Stimulated activated CD8-positive, alpha-beta memory T cell treated with anti-CD3 and anti-CD28 coated beads, Interleukin-4, amount 100 ng/mL, for 24 hours (primary cell): Measurements from ENCODE around the gene NRGN.

Experiments
- DNase-seq: peaks from one replicate; pipeline ENCODE4 v3.0.0-alpha.2; 2020; ENCODE audit warnings: low read depth

The NRGN gene

GRCh38 chr11:124739479-124740276 lies at the start of gene NRGN:
TSS of gene NRGN (plus strand) at chr11:124739942. CDS start at chr11:124740085, 143 bp downstream.
- DNase-seq, result peak; percentile 76

GRCh38 chr11:124693142-124693541 lies 46.6 kb upstream of the NRGN start:
- no peak for DNase-seq

- DNase-seq, result no peak
These were observed 40.2 kb upstream of the NRGN start for GRCh38 chr11:124699547-124699946.

- DNase-seq, result no peak
These were observed 39.7 kb upstream of the NRGN start for GRCh38 chr11:124700028-124700427.

GRCh38 chr11:124707829-124708228 lies 31.9 kb upstream of the NRGN start:
- no peak for DNase-seq

GRCh38 chr11:124712392-124712791 lies 27.4 kb upstream of the NRGN start:
- no peak for DNase-seq

- no peak for DNase-seq
These were observed 23.2 kb upstream of the NRGN start for GRCh38 chr11:124716591-124716990.

GRCh38 chr11:124717421-124717785 lies 22.3 kb upstream of the NRGN start:
- DNase-seq, result no peak

- peak; percentile 2 for DNase-seq
These were observed 21.7 kb upstream of the NRGN start for GRCh38 chr11:124717786-124718651.

- DNase-seq, result no peak
These were observed 20.9 kb upstream of the NRGN start for GRCh38 chr11:124718801-124719200.

GRCh38 chr11:124719534-124719933 lies 20.2 kb upstream of the NRGN start:
- DNase-seq, result no peak

- no peak for DNase-seq
These were observed 17.6 kb upstream of the NRGN start for GRCh38 chr11:124722176-124722575.

- DNase-seq, result no peak
These were observed 14.6 kb upstream of the NRGN start for GRCh38 chr11:124724979-124725718.

GRCh38 chr11:124725719-124726105 lies 14.0 kb upstream of the NRGN start:
- DNase-seq, result no peak

- no peak for DNase-seq
These were observed 12.3 kb upstream of the NRGN start for GRCh38 chr11:124727474-124727873.

GRCh38 chr11:124728134-124728533 lies 11.6 kb upstream of the NRGN start:
- no peak for DNase-seq

- DNase-seq, result no peak
These were observed 10.2 kb upstream of the NRGN start for GRCh38 chr11:124729571-124729970.

- no peak for DNase-seq
These were observed 7.5 kb upstream of the NRGN start for GRCh38 chr11:124732230-124732629.

GRCh38 chr11:124736736-124737135 lies 3.0 kb upstream of the NRGN start:
- DNase-seq, result no peak

- DNase-seq, result no peak
These were observed 2.0 kb upstream of the NRGN start for GRCh38 chr11:124737638-124738305.

GRCh38 chr11:124738713-124739478 lies 846 bp upstream of the NRGN start:
- DNase-seq, result no peak
